ENCODE data around the gene DEFB114. TPM values are rescaled to one million over a fixed set of nuclear protein-coding genes. Genes with fewer than 3 reads are reported as not detected.

Gene DEFB114
- total RNA-seq, 1 experiment from 2014 or later, result not detected

GRCh38 chr6:49935387-49935786, 28.6 kb downstream of the DEFB114 start:
- DNase-seq, result no peak
- Mint-ChIP-seq H3K27ac (no peak overlapping the region), H3K4me1 (no peaks in the 10 kb centered on the region), H3K4me3 (no peak overlapping the region), H3K9me3 (no peaks in the 10 kb centered on the region), H3K27me3 (ENCODE audit: low read depth) (no peaks in the 10 kb centered on the region), H3K36me3 (ENCODE audit: insufficient read depth in 1 of 3, low read depth in 3 of 3) (no peaks in the 10 kb centered on the region)
- H3K4ac ChIP-seq (ENCODE audit: low read depth, low read length), result no peak overlapping the region
- no peak overlapping the region for H3K18ac ChIP-seq (ENCODE audit: insufficient read length, low read depth, low read length)
- no peaks in the 10 kb centered on the region for H3K27me3 ChIP-seq (ENCODE audit: insufficient read depth, low read length)
- H2BK15ac ChIP-seq (ENCODE audit: low read depth, low read length), result no peak overlapping the region
- H3K23ac ChIP-seq (ENCODE audit: insufficient read length, low read depth, low read length), result no peak overlapping the region
- no peak overlapping the region for H4K91ac ChIP-seq (ENCODE audit: insufficient read length, low read depth, low read length)
- WGBS (ENCODE audit: extremely low coverage, insufficient read length, low lambda C conversion rate), result no CpG with 5 or more reads among the region's 3 CpGs
- H3T11ph ChIP-seq (ENCODE audit: low read length), result no peak overlapping the region
- no peaks in the 10 kb centered on the region for H3K79me1 ChIP-seq (ENCODE audit: insufficient read depth, low read depth, low read length, poor library complexity, severe bottlenecking)
- no peak overlapping the region for H3K14ac ChIP-seq (ENCODE audit: insufficient read depth, low read length)
- H4K20me1 ChIP-seq (ENCODE audit: control insufficient read depth, insufficient read depth, insufficient read length), result no peaks in the 10 kb centered on the region
- no peaks in the 10 kb centered on the region for H3K23me2 ChIP-seq (ENCODE audit: insufficient read length, low read depth, low read length, poor library complexity, severe bottlenecking)
- H3K56ac ChIP-seq (ENCODE audit: insufficient read length, low read depth, low read length), result no peak overlapping the region
- H3K4me2 ChIP-seq (ENCODE audit: insufficient read depth, insufficient read length, low read length), result no peak overlapping the region
- H3K79me2 ChIP-seq (ENCODE audit: insufficient read depth, low read length), result no peaks in the 10 kb centered on the region
- H3K9ac ChIP-seq (ENCODE audit: extremely low read depth, insufficient read length, low read length), result no peak overlapping the region
- H2BK5ac ChIP-seq (ENCODE audit: insufficient read length, low read length), result no peak overlapping the region
- H2AK5ac ChIP-seq (ENCODE audit: insufficient read length, low read length), result no peak overlapping the region
- no peak overlapping the region for H3K27ac ChIP-seq (ENCODE audit: insufficient read length, low read depth, low read length)
- H2BK12ac ChIP-seq (ENCODE audit: insufficient read length, low read depth, low read length), result no peak overlapping the region
- no peak overlapping the region for H2BK120ac ChIP-seq (ENCODE audit: low read depth, low read length, poor library complexity, severe bottlenecking)
- no peak overlapping the region for H4K5ac ChIP-seq (ENCODE audit: insufficient read length, low read depth, low read length)
- TF ChIP-seq, protein P1, sequence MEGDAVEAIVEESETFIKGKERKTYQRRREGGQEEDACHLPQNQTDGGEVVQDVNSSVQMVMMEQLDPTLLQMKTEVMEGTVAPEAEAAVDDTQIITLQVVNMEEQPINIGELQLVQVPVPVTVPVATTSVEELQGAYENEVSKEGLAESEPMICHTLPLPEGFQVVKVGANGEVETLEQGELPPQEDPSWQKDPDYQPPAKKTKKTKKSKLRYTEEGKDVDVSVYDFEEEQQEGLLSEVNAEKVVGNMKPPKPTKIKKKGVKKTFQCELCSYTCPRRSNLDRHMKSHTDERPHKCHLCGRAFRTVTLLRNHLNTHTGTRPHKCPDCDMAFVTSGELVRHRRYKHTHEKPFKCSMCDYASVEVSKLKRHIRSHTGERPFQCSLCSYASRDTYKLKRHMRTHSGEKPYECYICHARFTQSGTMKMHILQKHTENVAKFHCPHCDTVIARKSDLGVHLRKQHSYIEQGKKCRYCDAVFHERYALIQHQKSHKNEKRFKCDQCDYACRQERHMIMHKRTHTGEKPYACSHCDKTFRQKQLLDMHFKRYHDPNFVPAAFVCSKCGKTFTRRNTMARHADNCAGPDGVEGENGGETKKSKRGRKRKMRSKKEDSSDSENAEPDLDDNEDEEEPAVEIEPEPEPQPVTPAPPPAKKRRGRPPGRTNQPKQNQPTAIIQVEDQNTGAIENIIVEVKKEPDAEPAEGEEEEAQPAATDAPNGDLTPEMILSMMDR (conservative IDR thresholded peaks at IDR 0.05), result no peak
- no peak overlapping the region for H2AFZ ChIP-seq (ENCODE audit: low read length)
- H4K8ac ChIP-seq (replicated peaks; ENCODE audit: insufficient read length, low read depth, low read length), result no peak overlapping the region
- H3K9me3 ChIP-seq (ENCODE audit: control insufficient read depth, low read depth, low read length), result no peaks in the 10 kb centered on the region
- H3K4me1 ChIP-seq (ENCODE audit: insufficient read depth, low read length), result no peaks in the 10 kb centered on the region
- no peak overlapping the region for H2BK20ac ChIP-seq (ENCODE audit: low read depth, low read length, poor library complexity, severe bottlenecking)

All from H9 (cell line).